Left hindlimb (tissue), 1 donor: ENCODE results near the gene LRRC4B.
A peak's percentile ranks its signal among the peaks of the same experiment; 100 is the strongest.

ENCODE experiments used
- DNase-seq: peaks from one replicate; pipeline ENCODE4 v3.0.0-alpha.2; 2018

LRRC4B gene

DNA sequence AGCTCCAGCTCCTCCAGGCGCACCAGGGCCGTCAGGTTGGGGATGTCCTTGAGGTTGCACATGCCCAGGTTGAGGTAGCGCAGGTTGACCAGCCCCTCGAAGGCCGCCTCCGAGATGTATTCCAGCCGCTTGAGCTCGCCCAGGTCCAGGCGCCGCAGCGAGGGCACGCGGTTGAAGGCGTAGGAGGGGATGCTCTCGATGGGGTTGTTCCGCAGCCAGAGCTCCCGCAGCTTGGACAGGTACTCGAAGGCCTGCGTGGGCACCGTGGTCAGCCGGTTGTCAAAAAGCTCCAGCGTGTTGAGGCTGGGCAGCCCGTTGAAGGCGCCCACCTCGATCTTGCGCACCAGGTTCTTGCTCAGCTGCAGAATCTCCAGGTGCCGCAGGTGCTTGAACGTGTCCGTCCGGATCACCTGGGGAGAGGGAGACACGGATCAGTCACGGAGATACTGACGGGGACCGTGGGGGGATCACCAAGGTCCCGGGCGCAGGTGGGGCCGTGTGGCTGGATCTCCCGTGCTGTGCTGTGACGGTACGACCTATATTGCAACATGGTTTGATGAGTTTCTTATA lies 49.1 kb downstream of the LRRC4B start:
- no peak for DNase-seq

- DNase-seq: no peak
Measured at GRCh38 chr19:50518091-50519005, 49.9 kb downstream of the LRRC4B start.

GRCh38 chr19:50517704-50518075 lies 50.5 kb downstream of the LRRC4B start:
- no peak for DNase-seq

- no peak for DNase-seq
Measured at GRCh38 chr19:50516964-50517703, 51.1 kb downstream of the LRRC4B start.

DNA sequence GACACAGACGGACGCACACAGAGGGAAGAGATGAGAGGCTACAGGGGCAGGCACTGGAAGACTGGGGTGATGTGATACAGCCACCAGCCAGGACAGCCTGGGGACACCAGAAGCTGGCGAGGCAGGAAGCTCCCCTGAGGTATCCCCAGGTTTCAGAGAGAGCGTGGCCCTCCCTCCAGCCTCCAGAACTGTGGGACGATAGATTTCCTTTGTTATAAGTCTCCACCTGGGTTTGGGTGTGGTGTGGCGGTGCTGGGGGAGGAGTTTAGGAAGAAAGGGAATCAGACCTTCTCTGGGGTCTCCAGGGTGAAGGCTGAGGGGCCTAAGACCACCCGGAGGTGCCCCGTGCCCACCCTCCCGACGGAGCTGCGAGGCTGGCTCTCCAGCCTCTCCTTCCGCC lies 51.8 kb downstream of the LRRC4B start:
- no peak for DNase-seq

- no peak for DNase-seq
Measured at GRCh38 chr19:50515168-50515561, 53.1 kb downstream of the LRRC4B start.

DNA sequence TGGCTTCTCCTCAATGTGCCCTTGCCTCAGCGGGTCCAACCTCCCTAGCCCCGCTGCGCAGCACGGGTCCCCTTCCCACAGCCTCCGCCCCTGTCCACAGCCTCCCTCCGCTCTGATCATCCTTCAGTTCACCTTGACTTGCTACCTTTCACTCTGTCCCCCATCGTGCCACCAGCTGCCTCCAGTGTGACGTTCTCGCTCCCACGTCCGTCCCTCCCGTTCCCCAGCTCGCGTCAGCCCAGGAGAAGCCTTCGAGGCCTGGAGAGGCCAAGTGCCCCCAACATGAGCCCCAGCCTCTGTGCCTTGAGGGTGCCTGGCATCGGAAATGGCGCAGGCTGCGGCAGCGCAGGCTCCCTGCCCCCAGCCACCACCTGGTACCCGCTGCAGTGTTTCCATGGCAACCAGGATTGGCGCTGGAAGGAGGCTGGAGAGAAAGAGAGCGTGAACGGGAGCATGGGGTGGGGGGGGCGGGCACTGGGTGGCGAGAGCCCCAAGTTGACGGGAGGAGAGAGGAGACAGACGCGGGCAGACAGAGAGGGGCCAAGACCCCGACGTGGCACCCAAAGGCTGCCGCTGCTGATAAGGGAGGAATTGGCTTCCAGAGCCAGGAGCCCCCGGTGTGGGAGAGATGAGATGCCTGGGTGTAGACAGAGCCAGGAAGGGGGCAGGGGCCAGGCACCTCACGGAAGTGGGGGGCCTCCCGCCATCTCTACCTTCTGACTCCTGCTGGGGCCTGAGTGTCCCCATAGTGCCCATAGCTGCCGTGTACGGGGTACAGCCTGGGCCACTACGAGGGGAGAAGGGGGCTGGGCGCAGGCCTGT lies 53.7 kb downstream of the LRRC4B start:
- peak; percentile 41 for DNase-seq

DNA sequence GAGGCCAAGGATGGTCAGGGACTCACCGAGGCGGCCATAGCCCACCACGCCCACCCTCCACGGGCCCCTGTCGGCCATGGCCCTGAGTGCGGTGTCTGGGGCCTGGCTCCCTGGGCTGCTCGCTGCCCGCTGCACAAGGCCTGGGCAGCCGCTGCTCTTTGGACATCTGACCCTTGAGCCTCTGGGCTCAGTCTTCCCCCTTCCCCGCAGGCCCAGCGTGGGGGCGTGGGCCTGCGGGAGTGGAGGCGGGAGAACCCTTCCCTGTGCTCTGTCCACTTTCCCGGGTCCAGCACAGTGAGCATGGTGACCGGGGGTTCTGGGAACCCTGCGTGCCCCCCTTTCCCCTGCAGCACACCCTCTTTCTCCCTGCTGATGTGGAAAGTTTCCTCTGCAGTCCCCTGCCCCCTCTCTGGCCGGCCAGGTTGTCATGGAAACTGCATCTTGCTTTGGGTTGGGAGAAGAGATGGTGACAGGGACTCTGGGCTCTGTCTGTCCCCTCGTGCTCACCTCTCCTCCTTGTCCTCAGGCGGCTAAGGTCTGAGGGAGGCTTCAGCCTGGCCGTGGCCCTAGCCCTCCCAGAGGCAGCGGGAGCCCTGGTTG lies 54.4 kb downstream of the LRRC4B start, which contains the start of gene ASPDH:
Gene ASPDH, minus strand, starts transcription at position 168 of the 600 bp plus-strand sequence. Its CDS starts 90 bp downstream, at position 78.
- DNase-seq: peak; percentile 48

- no peak for DNase-seq
Measured at GRCh38 chr19:50512999-50513745, 55.1 kb downstream of the LRRC4B start.

- DNase-seq: peak; percentile 35
Measured at GRCh38 chr19:50512112-50512998, 55.9 kb downstream of the LRRC4B start.

DNA sequence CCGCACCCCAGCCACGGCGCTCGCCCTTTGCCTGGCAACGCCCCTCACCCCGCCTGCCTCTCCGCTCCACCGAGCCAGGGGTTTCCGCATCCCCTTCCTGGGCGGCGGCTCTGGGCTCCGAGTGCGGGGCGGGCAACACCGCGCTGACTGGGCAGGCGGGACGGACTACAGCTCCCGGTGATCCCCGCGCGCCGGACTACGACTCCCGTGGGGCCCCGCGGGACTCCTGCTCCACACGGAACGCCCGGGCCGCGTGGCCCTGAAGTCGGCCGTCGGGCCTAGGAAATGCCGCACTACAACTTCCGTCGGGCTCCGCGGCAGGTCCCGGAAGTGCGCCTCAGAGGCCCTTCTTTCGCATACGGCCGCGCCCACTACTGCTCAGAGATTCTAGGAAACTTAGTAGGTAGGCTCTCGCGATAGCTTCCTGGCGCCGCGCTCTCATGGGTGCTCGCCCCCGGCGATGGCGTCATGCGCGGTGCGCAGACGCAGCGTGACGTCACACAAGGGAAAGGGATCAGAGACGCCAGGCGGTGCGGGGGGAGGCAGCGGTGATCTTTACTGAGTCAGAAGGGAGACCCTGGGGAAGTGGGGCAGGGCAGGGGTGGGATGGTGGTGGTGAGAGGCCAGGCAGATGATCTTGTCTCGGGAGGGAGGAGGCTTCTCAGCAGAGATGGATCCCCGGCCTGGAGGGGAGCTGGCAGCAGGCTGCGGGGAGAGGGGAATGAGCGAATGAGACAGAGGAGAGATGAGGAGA lies 57.0 kb downstream of the LRRC4B start, which contains the start of gene JOSD2:
Gene JOSD2, minus strand, starts transcription at position 123 of the 754 bp plus-strand sequence. CDS start 760 bp downstream, outside the sequence.
- DNase-seq: peak; percentile 99

GRCh38 chr19:50510700-50511068 lies 57.6 kb downstream of the LRRC4B start:
- no peak for DNase-seq

DNA sequence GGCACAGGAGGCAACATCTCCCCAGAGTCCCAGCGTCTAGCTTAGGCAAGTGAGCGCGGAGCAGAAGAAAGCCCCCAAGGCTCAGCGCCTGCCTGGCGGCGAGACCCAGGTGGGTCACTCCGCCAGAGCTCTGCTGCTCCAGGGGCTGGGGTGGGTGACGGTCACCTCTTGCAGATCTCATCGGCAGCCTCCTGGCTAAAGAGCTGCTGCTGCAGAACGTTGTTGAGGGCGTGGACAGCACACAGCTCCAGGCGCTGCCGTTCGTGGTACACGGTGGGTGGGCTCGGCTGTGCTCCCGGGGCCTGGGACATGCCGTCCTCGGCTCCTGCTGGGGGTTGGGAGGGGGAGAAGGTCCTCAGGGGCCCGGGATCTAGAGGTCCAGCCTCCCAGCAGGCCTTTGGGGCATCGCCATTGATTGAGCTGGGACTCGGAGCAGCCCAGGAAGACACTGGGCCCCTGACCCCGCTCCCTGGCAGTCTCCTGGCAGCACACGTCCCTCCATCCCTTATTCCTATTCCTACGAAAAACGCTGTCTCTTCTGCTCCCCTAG lies 58.0 kb downstream of the LRRC4B start:
- DNase-seq: peak; percentile 55

DNA sequence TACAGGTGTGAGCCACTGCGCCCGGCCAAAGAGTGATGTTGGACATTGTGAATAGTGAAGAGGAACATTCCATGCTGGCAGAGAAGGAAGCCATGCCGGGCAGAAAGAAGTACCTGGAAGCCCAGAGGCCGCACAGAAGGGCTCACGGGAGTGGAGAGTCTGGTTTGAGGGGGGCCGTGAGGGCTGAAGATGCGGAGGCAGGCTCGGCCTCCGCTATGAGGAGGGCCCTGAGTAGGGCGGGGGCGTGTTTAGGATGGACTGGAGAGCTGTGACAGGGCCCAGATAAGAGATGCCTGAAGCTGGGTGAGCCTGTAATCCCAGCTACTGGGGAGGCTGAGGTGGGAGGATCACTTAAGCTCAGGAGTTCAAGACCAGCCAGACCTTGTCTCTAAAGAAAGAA lies 58.9 kb downstream of the LRRC4B start:
- DNase-seq: no peak

GRCh38 chr19:50508843-50509190 lies 59.4 kb downstream of the LRRC4B start:
- DNase-seq: no peak

DNA sequence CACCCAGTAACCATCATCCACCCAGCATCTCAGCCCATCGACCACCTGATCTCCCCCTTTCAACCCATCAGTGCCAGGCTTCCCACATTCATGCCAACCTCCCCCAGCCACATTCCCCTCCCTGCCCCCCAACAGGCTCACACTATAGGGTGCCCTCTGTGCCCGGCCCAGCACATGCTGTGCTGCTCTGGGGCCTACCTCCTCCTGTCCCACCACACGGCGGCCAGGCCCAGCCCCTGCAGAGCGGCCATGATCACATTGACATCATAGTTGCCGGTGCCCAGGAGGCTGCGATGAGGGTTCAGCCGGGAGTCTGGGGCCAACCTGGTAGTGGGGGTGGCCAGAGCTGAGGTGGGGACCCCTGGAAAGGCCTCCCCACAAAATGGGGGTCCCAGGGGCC lies 60.9 kb downstream of the LRRC4B start:
- DNase-seq: no peak

DNA sequence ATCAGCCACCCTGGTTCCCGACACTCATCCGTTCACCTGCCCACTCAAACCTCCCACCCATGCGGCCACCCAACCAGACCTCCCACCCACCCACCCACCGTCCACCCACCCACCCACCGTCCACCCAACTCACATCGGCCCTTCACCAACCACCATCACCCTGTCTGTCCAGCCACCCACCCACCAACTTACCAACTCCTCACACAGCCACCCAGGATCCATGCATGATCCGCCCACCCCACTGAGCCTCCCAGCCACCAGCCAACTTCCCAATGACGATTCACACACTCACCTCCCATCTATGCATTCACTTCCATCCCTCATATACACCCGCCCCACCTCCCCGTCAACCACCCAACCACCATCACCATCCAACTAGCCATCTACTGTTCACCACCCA lies 61.5 kb downstream of the LRRC4B start:
- no peak for DNase-seq

DNA sequence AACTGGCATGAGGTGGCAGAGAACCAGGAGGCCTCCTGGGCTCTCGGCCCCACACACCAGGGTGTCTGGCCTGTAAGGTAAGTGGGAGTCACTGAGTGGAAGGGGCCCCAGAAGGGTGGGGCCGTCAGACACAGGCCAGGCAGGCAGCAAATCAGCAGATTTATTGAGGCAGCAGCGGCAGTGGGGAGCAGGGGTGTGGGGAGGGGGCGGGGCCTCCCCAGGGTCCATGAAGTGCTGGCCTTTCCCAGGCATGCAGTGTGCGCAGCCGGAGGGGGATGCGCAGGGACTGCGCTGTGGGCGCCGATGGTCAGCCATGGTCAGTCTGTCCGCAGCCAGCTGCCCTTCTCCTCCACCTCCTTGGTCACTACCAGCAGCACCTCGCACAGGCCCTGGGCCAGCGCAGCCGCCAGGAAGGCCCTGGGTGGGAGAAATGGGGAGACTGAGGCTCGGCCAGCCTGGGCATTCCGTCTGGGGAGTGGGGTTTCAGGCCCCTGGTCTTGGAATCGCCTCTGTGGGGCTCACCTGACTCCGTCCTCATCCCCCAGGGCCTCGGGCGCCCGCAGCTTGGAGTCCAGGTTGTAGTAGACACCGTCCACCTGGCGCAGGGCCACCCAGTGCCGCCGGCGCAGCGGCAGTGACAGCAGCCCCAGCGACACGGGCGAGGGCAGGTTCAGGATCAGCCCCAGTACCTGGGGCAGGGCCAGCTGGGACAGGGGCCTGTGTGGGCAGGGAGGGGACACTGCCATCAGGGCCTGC lies 62.2 kb downstream of the LRRC4B start:
- no peak for DNase-seq
